Measurements from ENCODE around the gene EFNB2. TPM values are rescaled to one million over a fixed set of nuclear protein-coding genes. Genes with fewer than 3 reads are reported as not detected.

EFNB2 gene
- total and polyA plus RNA-seq, 2 of the 8 experiments (the other 6 are each of a cell fraction or from before 2014, with no cell fraction given), result 8.2 to 12.0 TPM

GRCh38 chr13:106486287-106486686 lies 49.2 kb downstream of the EFNB2 start:
- WGBS, 2 experiments (ENCODE audit: extremely low coverage in 1 of 2, insufficient coverage in 1 of 2, insufficient read length in 1 of 2, insufficient replicate concordance in 2 of 2, low coverage in 1 of 2, low lambda C conversion rate in 2 of 2, missing lambda C conversion rate in 1 of 2), result 97% methylated on average over 2 of the region's 2 CpGs; no CpG with 5 or more reads in 1 of the 2 experiments
- Histone ChIP-seq H3K4me3 (ENCODE audit: extremely low read depth in 1 of 4, insufficient read depth in 2 of 4, low read depth in 3 of 4, low read length in 4 of 4) (no peak overlapping the region), H3K36me3 (ENCODE audit: control insufficient read depth in 2 of 4, insufficient read depth in 4 of 4, low read length in 3 of 4) (peaks cover 0 to 4% (median 0%) of the 10 kb centered on the region in 4 experiments; a peak in 2 of 8 replicates), H4K91ac (replicated peaks; ENCODE audit: insufficient read length, low read length) (no peak overlapping the region), H3K4ac (replicated peaks; ENCODE audit: insufficient read length, low read depth, low read length) (no peak overlapping the region), H3K27ac (ENCODE audit: low read depth, low read length) (no peak overlapping the region), H3K9me3 (ENCODE audit: insufficient read depth in 2 of 2, low read depth in 1 of 2, low read length in 1 of 2) (no peaks in the 10 kb centered on the region), H3K56ac (replicated peaks; ENCODE audit: insufficient read length, low read depth, low read length) (no peak overlapping the region), H2BK120ac (replicated peaks; ENCODE audit: low read depth, low read length) (no peak overlapping the region), H3K79me1 (ENCODE audit: low read depth, low read length) (no peaks in the 10 kb centered on the region), H3K23me2 (ENCODE audit: low read depth, low read length) (peaks cover 2% of the 10 kb centered on the region; the same call in 1 of the 2 replicates), H3K18ac (ENCODE audit: extremely low read depth, low read length) (no peak overlapping the region), H2AFZ (ENCODE audit: low read length) (no peak overlapping the region), H4K8ac (ENCODE audit: extremely low read depth, insufficient read depth, low read length) (no peak overlapping the region), H4K20me1 (replicated peaks in 1 of 2; ENCODE audit: control insufficient read depth in 1 of 2, insufficient read depth in 2 of 2, low read length in 2 of 2) (no peaks in the 10 kb centered on the region), H3K4me1 (replicated peaks in 1 of 4; ENCODE audit: control insufficient read depth in 3 of 4, insufficient read depth in 4 of 4, low read length in 3 of 4) (no peaks in the 10 kb centered on the region), H3K14ac (ENCODE audit: insufficient read length) (no peak overlapping the region), H4K5ac (ENCODE audit: insufficient read length, low read depth, low read length) (no peak overlapping the region), H3K23ac (ENCODE audit: insufficient read length) (no peak overlapping the region), H3K27me3 (replicated peaks in 1 of 4; ENCODE audit: control insufficient read depth in 3 of 4, extremely low read depth in 1 of 4, insufficient read depth in 3 of 4, low read length in 3 of 4) (no peaks in the 10 kb centered on the region), H3K4me2 (ENCODE audit: insufficient read depth in 1 of 2, low read depth in 2 of 2, low read length in 2 of 2) (no peak overlapping the region), H2AK5ac (ENCODE audit: low read depth, low read length) (no peak overlapping the region), H2BK5ac (ENCODE audit: low read depth, low read length) (no peak overlapping the region), H3K79me2 (ENCODE audit: control insufficient read depth in 1 of 2, insufficient read depth in 2 of 2, low read length in 2 of 2) (no peaks in the 10 kb centered on the region), H2BK12ac (ENCODE audit: low read depth, low read length) (no peak overlapping the region), H3K9ac (replicated peaks in 1 of 4; ENCODE audit: extremely low read depth in 1 of 4, low read depth in 3 of 4, low read length in 3 of 4) (no peak overlapping the region), H2BK15ac (ENCODE audit: low read length) (no peak overlapping the region), H2BK20ac (ENCODE audit: low read length) (no peak overlapping the region)
- no peak for TF ChIP-seq JUND (IDR thresholded peaks at IDR 0.05; ENCODE audit: low read length)
- no peak for TF ChIP-seq GABPA (IDR thresholded peaks at IDR 0.05; ENCODE audit: borderline replicate concordance, insufficient read depth, low read length)
- TF ChIP-seq POU5F1 (IDR thresholded peaks at IDR 0.05; ENCODE audit: low read depth, low read length), result no peak
- TF ChIP-seq KDM1A (IDR thresholded peaks at IDR 0.05; ENCODE audit: borderline replicate concordance, low read length), result no peak
- no peak for TF ChIP-seq MAX (IDR thresholded peaks at IDR 0.05)
- TF ChIP-seq RFX5 (IDR thresholded peaks at IDR 0.05; ENCODE audit: borderline replicate concordance, low read depth, low read length), result no peak
- no peak for TF ChIP-seq JUN (IDR thresholded peaks at IDR 0.05; ENCODE audit: low read depth, low read length)
- no peak for TF ChIP-seq RBBP5 (IDR thresholded peaks at IDR 0.05; ENCODE audit: borderline replicate concordance, low read depth, low read length)
- TF ChIP-seq EZH2 (IDR thresholded peaks at IDR 0.05; ENCODE audit: low read depth, low read length, severe bottlenecking), result no peak
- no peak for TF ChIP-seq CBX8 (IDR thresholded peaks at IDR 0.05; ENCODE audit: borderline replicate concordance, low read depth, low read length)
- no peak for TF ChIP-seq SRF (IDR thresholded peaks at IDR 0.05; ENCODE audit: low read depth, low read length)
- no peak for TF ChIP-seq CHD2 (IDR thresholded peaks at IDR 0.05; ENCODE audit: low read length)
- TF ChIP-seq, protein P1, sequence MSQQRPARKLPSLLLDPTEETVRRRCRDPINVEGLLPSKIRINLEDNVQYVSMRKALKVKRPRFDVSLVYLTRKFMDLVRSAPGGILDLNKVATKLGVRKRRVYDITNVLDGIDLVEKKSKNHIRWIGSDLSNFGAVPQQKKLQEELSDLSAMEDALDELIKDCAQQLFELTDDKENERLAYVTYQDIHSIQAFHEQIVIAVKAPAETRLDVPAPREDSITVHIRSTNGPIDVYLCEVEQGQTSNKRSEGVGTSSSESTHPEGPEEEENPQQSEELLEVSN (IDR thresholded peaks at IDR 0.05), result no peak
- ChIA-PET CTCF (ENCODE audit: partially characterized antibody) (interaction anchor here (0.6 to 2.0 kb wide), 6 partner anchors 9 to 335 kb away, joined by 3 to 7 read pairs (median 4); no protein-coding TSS in a partner anchor), POLR2A (ENCODE audit: partially characterized antibody) (no interaction called here)
- DNase-seq (ENCODE audit: low read depth in 1 of 2, low spot score in 2 of 2), result no peak
- no peak for FAIRE-seq

All from H1 (cell line).